Body of pancreas (tissue), 2 donors: Measurements from ENCODE around the gene UBE2J1. TPM values are rescaled to one million over a fixed set of nuclear protein-coding genes. Genes with fewer than 3 reads are reported as not detected.

Experiments
- total RNA-seq, 2 donors: library from RNA; depleted of rRNA; stranded (reverse); fragments of >200 nt; gene quantifications; one replicate each; pipeline ENCODE4 v1.1.0, GENCODE V29; 2016

Gene UBE2J1
- total RNA-seq, 2 donors from 2014 or later, result 23.4 to 27.8 TPM

Other genes starting within 250 kb of the UBE2J1 start
- gene SRSF12, start 234.7 kb downstream of the UBE2J1 start, total RNA-seq, result under 1 TPM; 0.52 to 0.99 TPM
- gene PM20D2, start 206.7 kb downstream of the UBE2J1 start, total RNA-seq, result 10 to 100 TPM; 10.5 to 15.3 TPM
- gene GABRR1, start 135.4 kb downstream of the UBE2J1 start, total RNA-seq, result not detected
- 1 to 10 TPM in 1 of 2 donors, under 1 TPM in 1; 0.52 to 1.3 TPM for gene GABRR2, start 37.4 kb downstream of the UBE2J1 start, total RNA-seq
- gene RRAGD, start 59.6 kb upstream of the UBE2J1 start, total RNA-seq, result 1 to 10 TPM; 9.2 to 9.3 TPM
- gene ANKRD6, start 80.4 kb upstream of the UBE2J1 start, total RNA-seq, result 10 to 100 TPM; 16.9 to 21.4 TPM